ENCODE results near the gene OCEL1.
"Not testable (repeated sequence)": the region's sequence is repeated elsewhere in the genome, so short reads cannot be mapped to it uniquely, and the experiment has no call there.

OCEL1 gene

GRCh38 chr19:17268754-17269153 lies 42.7 kb downstream of the OCEL1 start:
- Histone ChIP-seq H3K4me3 (ENCODE audit: low read length) (no peak overlapping the region), H3K27me3 (replicated peaks; ENCODE audit: insufficient read depth, low read length) (no peaks in the 10 kb centered on the region), H4K20me1 (ENCODE audit: insufficient read depth, low read length) (no peaks in the 10 kb centered on the region), H3K4me1 (ENCODE audit: low read length) (peaks cover 5% of the 10 kb centered on the region; the same call in 1 of the 2 replicates), H3K9me3 (replicated peaks; ENCODE audit: insufficient read depth, low read length) (no peaks in the 10 kb centered on the region), H3K79me2 (ENCODE audit: low read length) (peaks cover 18% of the 10 kb centered on the region), H3K9me2 (replicated peaks; ENCODE audit: insufficient read depth, low read length) (no peaks in the 10 kb centered on the region), H3K9ac (ENCODE audit: low read length) (no peak overlapping the region), H3K36me3 (replicated peaks; ENCODE audit: insufficient read depth, low read length) (no peaks in the 10 kb centered on the region; the same call in 1 of the 2 replicates), H2AFZ (ENCODE audit: low read length) (no peak overlapping the region), H3F3A (ENCODE audit: insufficient read depth, low read length) (peaks cover 8% of the 10 kb centered on the region; the same call in 1 of the 2 replicates), H3K4me2 (ENCODE audit: low read depth, low read length) (no peak overlapping the region), H3K27ac (ENCODE audit: low read length) (no peak overlapping the region)
- DNase-seq = no peak
- TF ChIP-seq EZH2phosphoT487 (IDR thresholded peaks at IDR 0.05; ENCODE audit: low read length) (no peak), CTCF (IDR thresholded peaks at IDR 0.05; ENCODE audit: low read length) (no peak), EZH2 (optimal IDR thresholded peaks at IDR 0.05; ENCODE audit: low read depth, low read length) (no peak)

GRCh38 chr19:17274892-17275291 lies 48.9 kb downstream of the OCEL1 start:
- not testable (repeated sequence) for H3K4me3 ChIP-seq (ENCODE audit: low read length); H3K9ac ChIP-seq (ENCODE audit: low read length); H3K9me2 ChIP-seq (replicated peaks; ENCODE audit: insufficient read depth, low read length); H3K27ac ChIP-seq (ENCODE audit: low read length); H3K4me1 ChIP-seq (ENCODE audit: low read length); H3K36me3 ChIP-seq (replicated peaks; ENCODE audit: insufficient read depth, low read length); H3K79me2 ChIP-seq (ENCODE audit: low read length); H2AFZ ChIP-seq (ENCODE audit: low read length); H3F3A ChIP-seq (ENCODE audit: insufficient read depth, low read length); H4K20me1 ChIP-seq (ENCODE audit: insufficient read depth, low read length); DNase-seq; H3K27me3 ChIP-seq (replicated peaks; ENCODE audit: insufficient read depth, low read length); H3K4me2 ChIP-seq (ENCODE audit: low read depth, low read length); H3K9me3 ChIP-seq (replicated peaks; ENCODE audit: insufficient read depth, low read length)

GRCh38 chr19:17275441-17276175 lies 49.6 kb downstream of the OCEL1 start:
- Histone ChIP-seq H3K27me3 (replicated peaks; ENCODE audit: insufficient read depth, low read length) (no peaks in the 10 kb centered on the region), H3K9ac (ENCODE audit: low read length) (no peak overlapping the region), H3K4me3 (ENCODE audit: low read length) (no peak overlapping the region), H3K4me1 (ENCODE audit: low read length) (no peaks in the 10 kb centered on the region), H3K4me2 (ENCODE audit: low read depth, low read length) (no peak overlapping the region), H4K20me1 (ENCODE audit: insufficient read depth, low read length) (no peaks in the 10 kb centered on the region), H3K79me2 (ENCODE audit: low read length) (no peaks in the 10 kb centered on the region), H3F3A (ENCODE audit: insufficient read depth, low read length) (no peaks in the 10 kb centered on the region), H3K27ac (ENCODE audit: low read length) (no peak overlapping the region), H3K9me3 (replicated peaks; ENCODE audit: insufficient read depth, low read length) (no peaks in the 10 kb centered on the region), H3K36me3 (replicated peaks; ENCODE audit: insufficient read depth, low read length) (no peaks in the 10 kb centered on the region; the same call in 1 of the 2 replicates), H3K9me2 (replicated peaks; ENCODE audit: insufficient read depth, low read length) (no peaks in the 10 kb centered on the region), H2AFZ (ENCODE audit: low read length) (no peak overlapping the region)
- TF ChIP-seq EZH2phosphoT487 (IDR thresholded peaks at IDR 0.05; ENCODE audit: low read length) = no peak
- no peak for TF ChIP-seq EZH2 (optimal IDR thresholded peaks at IDR 0.05; ENCODE audit: low read depth, low read length)
- DNase-seq = no peak

Data from MM.1S (cell line).